HG03457 (cell line): ENCODE results near the gene IRF1.
A peak's percentile ranks its signal among the peaks of the same experiment; 100 is the strongest.
"Not testable (repeated sequence)": the region's sequence is repeated elsewhere in the genome, so short reads cannot be mapped to it uniquely, and the experiment has no call there.

Source experiments
- ATAC-seq: cut with Tn5 transposase; IDR thresholded peaks from one replicate; pipeline ENCODE4 v1.9.1; 2021; ENCODE audit warnings: moderate number of reproducible peaks; ENCODE audit not compliant: unreplicated experiment

The IRF1 gene

GRCh38 chr5:132445930-132446329 lies 44.6 kb downstream of the IRF1 start:
- ATAC-seq, result no peak

DNA sequence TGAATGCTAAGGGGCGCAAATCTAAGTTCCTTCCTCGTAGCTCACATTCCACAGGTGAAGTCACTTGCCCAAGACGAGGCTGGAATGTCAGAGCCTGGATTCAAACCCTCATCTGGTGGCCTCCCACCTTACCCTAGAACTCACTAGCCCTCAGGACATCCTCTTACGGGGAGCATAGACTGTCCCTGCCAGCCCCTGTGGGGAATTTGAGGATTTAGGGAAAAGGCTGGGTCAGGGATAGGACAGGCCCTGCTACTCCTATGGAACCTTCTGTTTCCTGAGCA lies 45.0 kb downstream of the IRF1 start:
- no peak for ATAC-seq

DNA sequence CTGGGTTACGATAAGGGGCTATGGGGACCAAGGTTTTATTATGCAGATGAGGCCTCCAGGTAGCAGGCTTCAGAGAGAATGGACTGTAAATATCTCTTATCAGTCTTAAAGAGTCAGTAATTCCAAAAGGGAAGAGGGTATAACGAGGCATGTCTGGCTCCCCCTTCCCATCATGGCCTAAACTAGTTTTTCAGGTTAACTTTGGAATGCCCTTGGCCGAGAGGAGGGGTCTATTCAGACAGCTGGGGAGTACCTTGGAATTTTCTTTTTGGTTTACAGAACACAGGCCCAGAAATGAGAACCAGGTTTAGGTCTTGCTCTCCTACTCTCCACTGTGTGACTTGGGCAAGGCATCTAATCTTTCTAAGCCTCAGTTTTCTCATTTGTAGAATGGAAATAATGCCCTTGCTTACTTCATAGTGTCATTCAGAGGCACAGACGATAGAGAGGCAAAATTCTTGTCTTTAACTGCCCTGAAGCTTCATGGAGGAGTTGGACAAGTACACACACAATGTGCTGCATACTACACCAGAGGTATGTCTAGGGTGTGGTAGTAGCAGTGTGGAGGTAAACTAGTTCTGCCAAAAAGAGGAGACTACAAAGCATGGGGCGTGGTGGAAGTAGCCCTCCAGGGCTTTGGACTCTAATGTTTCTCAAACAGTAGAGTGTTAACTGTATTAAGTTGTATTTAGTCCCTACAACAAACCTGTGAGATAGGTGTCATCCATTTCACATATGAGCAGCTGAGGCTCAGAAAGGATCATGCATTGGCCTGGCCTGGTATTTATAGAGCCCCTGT lies 45.5 kb downstream of the IRF1 start:
- ATAC-seq, result no peak

DNA sequence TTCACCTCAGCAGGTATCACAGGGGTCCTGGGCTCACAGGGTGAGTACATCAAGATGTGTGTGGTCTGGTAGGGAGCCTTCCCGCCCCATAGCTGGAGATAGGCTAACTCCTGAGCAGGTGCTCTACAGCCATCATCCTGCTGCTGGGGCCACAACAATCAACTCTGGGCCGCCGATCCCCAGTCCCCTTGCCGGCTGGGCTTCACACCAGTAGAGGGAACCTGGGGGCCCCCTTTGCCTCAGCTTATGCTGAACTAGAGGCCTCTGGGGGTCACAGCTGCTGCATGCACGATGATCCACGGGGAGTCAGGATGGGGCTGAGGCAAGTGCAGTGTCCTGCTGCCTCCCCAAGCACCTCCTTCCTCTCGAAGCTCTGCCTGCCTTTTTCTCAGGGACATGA lies 46.5 kb downstream of the IRF1 start:
- no peak for ATAC-seq

- no peak for ATAC-seq
Measured at GRCh38 chr5:132439521-132440089, 51.0 kb downstream of the IRF1 start.

DNA sequence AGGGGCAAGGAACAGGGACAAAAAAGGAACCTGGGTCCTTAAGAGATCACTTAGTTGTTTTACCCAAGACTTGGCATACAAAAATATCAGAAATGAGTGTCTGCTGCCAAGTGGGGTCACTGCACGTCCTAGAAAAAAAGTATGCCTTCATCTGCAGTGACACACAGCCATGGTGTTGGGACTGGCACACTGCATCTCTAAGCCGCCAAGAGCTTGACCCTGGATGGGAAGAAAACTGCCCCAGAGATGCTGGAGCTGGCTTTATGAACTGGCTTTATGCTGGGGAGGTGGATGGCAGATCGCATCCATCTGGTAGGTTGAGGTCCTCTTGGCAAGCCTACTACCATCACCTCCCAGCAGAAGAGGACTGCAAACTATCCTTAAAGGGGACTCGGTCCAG lies 51.7 kb downstream of the IRF1 start:
- no peak for ATAC-seq

- not testable (repeated sequence) for ATAC-seq
Measured at GRCh38 chr5:132438267-132438645, 52.3 kb downstream of the IRF1 start.

- ATAC-seq, result peak; percentile 68
Measured at GRCh38 chr5:132437604-132438266, 52.8 kb downstream of the IRF1 start.

- ATAC-seq, result no peak
Measured at GRCh38 chr5:132436936-132437335, 53.6 kb downstream of the IRF1 start.

DNA sequence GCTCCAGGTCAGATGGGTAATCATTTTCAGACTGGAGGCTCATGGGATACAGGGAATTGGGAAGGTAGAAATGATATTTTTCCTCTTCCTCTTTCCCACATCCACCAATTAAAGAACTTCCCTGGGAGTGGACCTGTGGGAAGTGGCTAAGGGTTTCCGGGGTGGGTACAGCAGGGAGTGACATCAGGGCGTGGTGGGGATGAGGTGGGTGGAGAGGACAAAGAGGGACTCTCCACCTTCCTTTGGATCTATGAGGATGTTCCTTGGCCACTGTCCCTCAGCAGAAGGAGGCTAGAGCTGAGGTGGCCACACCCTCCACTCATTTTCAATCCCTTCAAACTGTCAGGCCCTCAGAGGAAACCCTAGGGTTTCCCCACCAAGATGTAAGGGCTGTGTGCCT lies 54.7 kb downstream of the IRF1 start:
- no peak for ATAC-seq

DNA sequence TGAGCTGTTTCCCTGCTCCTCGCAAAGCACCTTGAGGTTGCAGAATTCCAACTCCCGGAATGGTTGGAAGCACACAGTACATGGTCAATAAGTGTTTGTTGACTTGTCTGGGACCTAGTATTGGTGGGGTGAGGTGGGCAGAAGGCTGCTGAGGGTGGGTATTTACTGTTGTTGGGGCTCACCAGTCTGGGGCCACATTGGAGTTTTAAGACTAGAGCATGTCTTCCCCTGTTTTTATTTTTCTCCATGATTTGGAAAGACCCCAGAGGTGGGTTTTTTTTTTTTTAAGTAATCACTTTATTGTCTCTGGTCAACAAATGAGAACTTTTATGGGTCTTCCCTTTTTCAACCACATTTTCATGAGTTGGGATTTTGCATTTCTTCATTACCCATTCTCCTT lies 55.1 kb downstream of the IRF1 start:
- no peak for ATAC-seq

- ATAC-seq, result no peak
Measured at GRCh38 chr5:132434416-132435286, 55.9 kb downstream of the IRF1 start.

GRCh38 chr5:132433141-132433540 lies 57.4 kb downstream of the IRF1 start:
- ATAC-seq, result no peak

DNA sequence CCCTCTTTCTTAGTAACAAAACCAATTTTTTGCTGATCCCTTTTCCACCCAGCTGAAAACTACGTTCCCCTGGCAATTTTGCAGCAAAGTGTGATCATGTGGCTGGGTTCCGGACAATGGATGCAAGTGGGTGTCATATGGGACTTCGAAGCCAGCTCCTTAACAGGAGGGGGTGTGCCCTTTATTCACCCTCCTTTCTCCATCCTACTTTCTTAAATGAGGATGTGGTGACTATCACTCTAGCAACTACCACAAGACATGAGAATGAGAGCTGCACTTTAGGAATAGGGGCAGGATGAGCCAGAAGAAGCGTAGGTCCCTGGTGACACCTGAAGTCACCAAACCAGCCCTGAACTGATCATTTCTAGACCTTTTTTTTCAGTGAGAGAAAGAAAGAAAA lies 58.9 kb downstream of the IRF1 start:
- no peak for ATAC-seq
